ENCODE results near the gene FASTKD3.

FASTKD3 gene

GRCh38 chr5:7869474-7870136, 774 bp upstream of the FASTKD3 start:
- peaks cover 72% of the 10 kb centered on the region for H3K4me1 Mint-ChIP-seq
- H3K4me3 Mint-ChIP-seq: peak overlapping the region; percentile 86
- H3K27ac Mint-ChIP-seq: peak overlapping the region; percentile 92
- peak; percentile 51 for DNase-seq
- H3K9me3 Mint-ChIP-seq: no peaks in the 10 kb centered on the region
- CTCF ChIA-PET: interaction anchor here (1.7 to 3.6 kb wide), 2 partner anchors 12 to 18 kb away, joined by 6 to 28 read pairs; no protein-coding TSS in a partner anchor
- peaks cover 40% of the 10 kb centered on the region for H3K36me3 Mint-ChIP-seq
- H3K27me3 Mint-ChIP-seq: no peaks in the 10 kb centered on the region

DNA sequence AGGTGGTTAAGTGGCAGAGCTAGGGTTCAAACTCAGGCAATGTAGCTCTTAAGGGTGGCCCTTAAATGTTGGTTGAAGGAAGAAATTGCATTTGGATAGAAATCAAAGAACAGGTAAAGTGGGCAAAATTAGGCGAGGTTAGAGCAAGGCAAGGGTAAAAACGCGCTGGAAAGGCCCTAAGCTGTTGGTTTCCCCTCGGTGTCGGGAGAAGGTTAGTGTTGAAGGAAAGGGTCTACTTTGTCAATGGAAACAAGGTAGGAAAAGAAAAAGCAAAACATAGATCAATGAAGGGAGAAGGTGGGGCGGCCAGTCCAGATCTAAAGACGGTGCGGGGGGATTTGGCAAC, 431 bp downstream of the FASTKD3 start:
- H3K4me3 Mint-ChIP-seq: peak overlapping the region; percentile 86
- H3K27me3 Mint-ChIP-seq: no peaks in the 10 kb centered on the region
- peaks cover 63% of the 10 kb centered on the region for H3K4me1 Mint-ChIP-seq
- peak overlapping the region; percentile 81 for H3K27ac Mint-ChIP-seq
- DNase-seq: no peak
- CTCF ChIA-PET: interaction anchor here (1.7 to 3.6 kb wide), 2 partner anchors 10 to 19 kb away, joined by 6 to 28 read pairs; no protein-coding TSS in a partner anchor
- H3K9me3 Mint-ChIP-seq: no peaks in the 10 kb centered on the region
- H3K36me3 Mint-ChIP-seq: peaks cover 36% of the 10 kb centered on the region

- Mint-ChIP-seq H3K4me1 (peaks cover 52% of the 10 kb centered on the region), H3K4me3 (peak overlapping the region; percentile 86), H3K27me3 (no peaks in the 10 kb centered on the region), H3K36me3 (peaks cover 38% of the 10 kb centered on the region), H3K27ac (no peak overlapping the region), H3K9me3 (no peaks in the 10 kb centered on the region)
- DNase-seq: no peak
- CTCF ChIA-PET: interaction anchor here (1.4 to 3.6 kb wide), 2 partner anchors 9 to 14 kb away, joined by 3 to 28 read pairs; no protein-coding TSS in a partner anchor
These were observed 1.6 kb downstream of the FASTKD3 start for GRCh38 chr5:7867260-7867659.

DNA sequence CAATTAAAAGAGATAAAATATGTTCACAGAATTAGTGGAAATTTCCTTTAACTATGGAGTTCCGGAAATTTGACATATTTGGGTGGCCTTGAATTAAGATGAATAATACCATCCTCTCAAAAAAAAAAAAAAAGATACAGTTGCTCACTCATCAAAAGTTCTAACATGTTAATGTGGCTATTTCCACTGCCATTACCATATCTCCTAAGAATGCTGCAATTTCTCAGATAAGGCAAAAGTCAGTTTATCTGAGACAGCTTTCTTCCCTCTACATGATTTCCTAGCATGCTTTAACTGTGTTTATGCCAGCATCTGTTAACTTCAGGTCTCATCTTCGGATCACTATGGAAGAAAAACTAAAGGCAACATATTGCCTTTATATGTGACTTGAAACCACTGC, 2.6 kb downstream of the FASTKD3 start:
- H3K9me3 Mint-ChIP-seq: no peaks in the 10 kb centered on the region
- H3K36me3 Mint-ChIP-seq: peaks cover 38% of the 10 kb centered on the region
- H3K27me3 Mint-ChIP-seq: no peaks in the 10 kb centered on the region
- H3K27ac Mint-ChIP-seq: no peak overlapping the region
- CTCF ChIA-PET: interaction anchor here (1.4 kb wide), 1 partner anchor 15 kb away, joined by 3 read pairs; no protein-coding TSS in a partner anchor
- DNase-seq: no peak
- H3K4me1 Mint-ChIP-seq: peaks cover 41% of the 10 kb centered on the region
- H3K4me3 Mint-ChIP-seq: no peak overlapping the region

DNA sequence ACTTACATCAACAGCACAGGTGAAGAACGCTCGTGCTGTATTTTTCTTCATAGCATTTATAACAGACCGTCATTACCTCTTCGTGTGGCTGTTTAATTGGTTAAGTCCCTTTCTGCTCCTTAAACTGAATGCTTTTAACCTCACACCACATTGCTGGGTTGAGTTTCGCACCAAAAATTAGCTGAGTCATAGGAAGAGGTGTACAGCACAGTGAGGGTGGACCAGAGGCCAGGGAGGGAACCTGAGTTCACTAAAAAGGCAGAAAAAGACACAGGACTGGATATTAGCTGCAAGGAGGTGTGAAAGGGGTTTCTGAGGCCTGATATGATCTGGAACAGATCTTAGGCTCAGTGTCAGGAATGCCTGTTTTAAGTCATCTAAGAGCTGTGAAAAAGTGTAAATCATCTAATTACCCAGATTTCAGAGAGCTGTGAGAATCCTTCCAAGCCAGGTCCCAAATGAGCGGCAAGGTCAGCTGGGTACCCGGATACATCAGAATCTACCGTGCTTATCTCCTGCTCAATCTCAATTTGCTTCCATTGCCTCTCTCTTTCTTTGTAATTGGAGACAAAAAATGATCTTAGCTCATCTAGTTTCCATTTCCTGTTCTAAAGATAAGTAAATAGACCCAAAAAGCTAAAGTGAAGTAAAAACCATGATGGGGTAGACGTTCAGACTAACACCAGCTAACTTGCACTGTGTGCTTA, 10.8 kb downstream of the FASTKD3 start:
- Mint-ChIP-seq H3K36me3 (peaks cover 27% of the 10 kb centered on the region), H3K4me3 (peak overlapping the region; percentile 3), H3K27ac (peak overlapping the region; percentile 75), H3K27me3 (peaks cover 9% of the 10 kb centered on the region), H3K4me1 (peaks cover 21% of the 10 kb centered on the region), H3K9me3 (peaks cover 2% of the 10 kb centered on the region)
- DNase-seq: no peak
- CTCF ChIA-PET: interaction anchor here (0.8 to 4.7 kb wide), 9 partner anchors 10 to 1097 kb away, joined by 3 to 28 read pairs (median 4); partner anchors contain the start of genes FASTKD3 and MTRR

GRCh38 chr5:7857361-7857760, 11.5 kb downstream of the FASTKD3 start:
- Mint-ChIP-seq H3K36me3 (peaks cover 26% of the 10 kb centered on the region), H3K4me3 (peak overlapping the region; percentile 7), H3K9me3 (peaks cover 2% of the 10 kb centered on the region), H3K27me3 (peaks cover 10% of the 10 kb centered on the region), H3K27ac (no peak overlapping the region), H3K4me1 (peaks cover 25% of the 10 kb centered on the region)
- DNase-seq: no peak
- CTCF ChIA-PET: interaction anchor here (1.0 to 4.7 kb wide), 7 partner anchors 11 to 1096 kb away, joined by 3 to 28 read pairs (median 4); partner anchors contain the start of genes FASTKD3 and MTRR

DNA sequence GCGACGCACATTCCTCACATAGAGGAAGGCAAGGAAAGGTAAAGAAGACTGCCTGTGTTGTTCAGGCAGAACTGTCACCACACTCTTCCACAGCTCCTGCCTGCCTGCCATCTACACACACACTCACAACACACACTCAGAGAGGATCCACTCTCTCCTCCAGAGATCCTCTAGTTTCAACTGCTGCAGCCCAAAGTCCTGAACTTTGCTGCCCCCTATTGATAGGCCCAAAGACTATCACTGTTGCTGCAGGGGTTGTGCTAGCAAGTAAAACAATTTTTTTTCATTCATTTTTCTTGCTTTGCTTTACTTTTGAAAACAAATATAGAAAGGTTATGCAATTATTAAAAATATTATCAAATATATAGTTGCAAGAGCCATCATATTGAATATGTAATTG, 12.0 kb downstream of the FASTKD3 start:
- CTCF ChIA-PET: interaction anchor here (1.0 to 4.7 kb wide), 6 partner anchors 11 to 1090 kb away, joined by 3 to 28 read pairs (median 5); partner anchors contain the start of genes FASTKD3 and MTRR

DNA sequence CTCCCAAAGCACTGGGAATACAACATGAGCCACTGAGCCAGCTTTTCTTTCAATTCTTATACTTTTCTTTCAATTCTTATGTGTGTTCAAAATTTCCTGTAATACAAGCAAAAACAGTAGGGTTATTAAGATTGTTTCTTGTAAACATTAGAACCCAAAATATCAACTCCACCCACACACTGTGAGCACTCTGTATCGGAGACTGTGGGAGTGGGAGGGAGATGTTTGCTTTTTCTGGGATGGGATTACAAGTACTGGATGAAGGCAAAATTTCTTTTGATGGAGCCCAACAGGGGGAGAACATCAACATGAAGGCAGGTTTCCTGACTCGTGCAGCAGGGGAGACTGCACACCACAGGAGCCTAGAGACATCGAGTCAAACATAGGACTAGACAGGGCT, 13.2 kb downstream of the FASTKD3 start:
- DNase-seq: no peak
- Mint-ChIP-seq H3K4me3 (no peak overlapping the region), H3K9me3 (peaks cover 2% of the 10 kb centered on the region), H3K36me3 (peaks cover 16% of the 10 kb centered on the region), H3K4me1 (peaks cover 38% of the 10 kb centered on the region), H3K27me3 (peaks cover 25% of the 10 kb centered on the region), H3K27ac (no peak overlapping the region)
- CTCF ChIA-PET: interaction anchor here (0.8 to 4.7 kb wide), 4 partner anchors 13 to 51 kb away, joined by 3 to 28 read pairs (median 4); partner anchors contain the start of genes FASTKD3 and MTRR

More for the DNA sequence above, 12.0 kb downstream of the FASTKD3 start:
- H3K4me1 Mint-ChIP-seq: peaks cover 30% of the 10 kb centered on the region
- H3K4me3 Mint-ChIP-seq: no peak overlapping the region
- peaks cover 2% of the 10 kb centered on the region for H3K9me3 Mint-ChIP-seq
- H3K27ac Mint-ChIP-seq: no peak overlapping the region
- peaks cover 15% of the 10 kb centered on the region for H3K27me3 Mint-ChIP-seq
- peaks cover 24% of the 10 kb centered on the region for H3K36me3 Mint-ChIP-seq
- peak; percentile 64 for DNase-seq

GRCh38 chr5:7852988-7853387, 15.8 kb downstream of the FASTKD3 start:
- H3K4me1 Mint-ChIP-seq: peaks cover 33% of the 10 kb centered on the region
- DNase-seq: no peak
- no peaks in the 10 kb centered on the region for H3K36me3 Mint-ChIP-seq
- H3K9me3 Mint-ChIP-seq: peaks cover 2% of the 10 kb centered on the region
- H3K27ac Mint-ChIP-seq: no peak overlapping the region
- CTCF ChIA-PET: no interaction called here
- H3K4me3 Mint-ChIP-seq: no peak overlapping the region
- H3K27me3 Mint-ChIP-seq: peaks cover 49% of the 10 kb centered on the region

- CTCF ChIA-PET: no interaction called here
- no peak for DNase-seq
- Mint-ChIP-seq H3K4me3 (no peak overlapping the region), H3K27me3 (peaks cover 54% of the 10 kb centered on the region), H3K9me3 (peaks cover 2% of the 10 kb centered on the region), H3K27ac (peak overlapping the region; percentile 17), H3K4me1 (peaks cover 28% of the 10 kb centered on the region), H3K36me3 (no peaks in the 10 kb centered on the region)
These were observed 16.3 kb downstream of the FASTKD3 start for GRCh38 chr5:7852542-7852941.

- no peak overlapping the region for H3K27ac Mint-ChIP-seq
- DNase-seq: peak; percentile 42
- peaks cover 2% of the 10 kb centered on the region for H3K9me3 Mint-ChIP-seq
- H3K27me3 Mint-ChIP-seq: peaks cover 57% of the 10 kb centered on the region
- CTCF ChIA-PET: interaction anchor here (0.7 kb wide), 1 partner anchor 36 kb away, joined by 3 read pairs; no protein-coding TSS in a partner anchor
- H3K4me3 Mint-ChIP-seq: no peak overlapping the region
- no peaks in the 10 kb centered on the region for H3K36me3 Mint-ChIP-seq
- peaks cover 24% of the 10 kb centered on the region for H3K4me1 Mint-ChIP-seq
These were observed 17.1 kb downstream of the FASTKD3 start for GRCh38 chr5:7851617-7852289.

DNA sequence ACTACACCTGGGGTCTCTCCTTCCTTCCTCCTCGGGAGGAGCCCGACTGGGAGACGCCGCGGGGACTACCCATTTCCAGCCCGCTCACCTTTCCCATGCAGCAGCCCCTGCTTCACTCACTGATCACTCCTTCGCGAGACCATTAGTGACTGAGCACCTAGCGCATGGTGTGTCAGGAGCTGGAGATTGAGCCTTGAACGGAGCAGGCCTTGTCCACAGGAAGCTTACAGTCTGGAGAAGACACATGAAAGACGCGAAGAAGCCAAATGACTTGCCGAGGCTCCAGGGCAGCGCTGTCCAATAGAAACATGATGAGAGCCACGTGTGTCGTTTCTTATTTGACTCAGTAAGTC, 17.6 kb downstream of the FASTKD3 start:
- Mint-ChIP-seq H3K9me3 (peaks cover 2% of the 10 kb centered on the region), H3K4me3 (peak overlapping the region; percentile 39), H3K27me3 (peaks cover 59% of the 10 kb centered on the region), H3K36me3 (no peaks in the 10 kb centered on the region), H3K27ac (no peak overlapping the region), H3K4me1 (peaks cover 24% of the 10 kb centered on the region)
- CTCF ChIA-PET: interaction anchor here (0.7 kb wide), 1 partner anchor 36 kb away, joined by 3 read pairs; no protein-coding TSS in a partner anchor
- no peak for DNase-seq

DNA sequence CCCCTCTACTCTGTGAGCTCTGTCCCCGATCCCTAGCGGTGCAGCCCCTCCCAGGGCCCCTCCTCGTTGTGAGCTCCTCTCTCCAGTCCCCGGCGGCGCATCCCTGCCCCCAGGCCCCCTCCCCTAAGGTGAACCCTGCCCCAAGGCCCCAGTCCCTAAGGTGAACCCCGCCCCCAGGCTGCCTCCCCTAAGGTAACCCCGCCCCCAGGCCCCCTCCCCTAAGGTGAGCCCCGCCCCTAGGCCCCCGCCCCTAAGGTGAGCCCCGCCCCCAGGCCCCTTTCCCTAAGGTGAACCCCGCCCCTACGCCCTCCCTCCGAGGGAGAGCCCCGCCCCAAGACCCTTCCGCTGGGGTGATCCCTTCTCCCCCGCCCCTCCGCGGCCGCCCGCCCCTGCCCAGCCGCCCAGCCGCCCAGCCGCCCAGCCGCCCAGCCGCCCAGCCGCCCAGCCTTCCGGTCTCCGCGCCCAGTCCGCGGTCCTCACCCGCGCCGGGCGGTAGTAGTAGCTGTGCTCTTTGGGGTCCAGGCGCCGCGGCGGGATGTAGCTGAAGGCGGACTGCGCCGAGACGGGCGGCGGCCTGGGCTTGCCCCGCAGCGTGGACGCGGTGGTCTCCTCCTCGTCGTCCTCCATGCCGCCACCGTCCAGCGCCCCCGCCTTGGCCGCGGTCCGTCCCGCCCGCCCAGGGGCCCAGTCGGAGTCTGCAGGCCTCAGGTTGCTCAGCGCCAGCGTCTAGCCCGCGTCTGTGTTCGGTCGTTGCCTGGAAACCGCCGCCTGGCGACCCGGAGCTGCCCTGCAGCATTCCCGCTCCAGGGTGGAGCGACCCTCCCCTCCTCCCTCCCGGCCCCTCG, 18.2 kb downstream of the FASTKD3 start, which contains the start of gene CFAP90:
CFAP90 (minus strand) TSS at position 739 of the 845 bp plus-strand sequence; CDS start at position 627, 112 bp downstream.
- Mint-ChIP-seq H3K4me3 (peak within 1 kb of the TSS; percentile 52), H3K27ac (no peak within 1 kb of the TSS), H3K9me3 (peaks cover 2% of the 10 kb centered on the region), H3K36me3 (no peaks in the 10 kb centered on the region), H3K27me3 (peaks cover 56% of the 10 kb centered on the region), H3K4me1 (peaks cover 24% of the 10 kb centered on the region)
- DNase-seq: peak; percentile 45
- CTCF ChIA-PET: interaction anchor here (0.7 kb wide), 1 partner anchor 35 kb away, joined by 3 read pairs; no protein-coding TSS in a partner anchor

Measured in activated naive CD4-positive, alpha-beta T cell treated with anti-CD3 and anti-CD28 coated beads, Interleukin-2, amount 10 ng/mL, durations not matched to agents 7 days and 5 days (primary cell).